B cell (primary cell): ENCODE measurements around the gene SYNE1. TPM values are rescaled to one million over a fixed set of nuclear protein-coding genes. Genes with fewer than 3 reads are reported as not detected.
"Not testable (repeated sequence)": the region's sequence is repeated elsewhere in the genome, so short reads cannot be mapped to it uniquely, and the experiment has no call there.

Source experiments
- ATAC-seq: fragments of 200-7000 bp; cut with Tn5 transposase; one replicate; pipeline ENCODE4 v1.10.0; 2021; ENCODE audit warnings: low read depth, mild to moderate bottlenecking, moderate number of reproducible peaks, moderate library complexity
- CTCF ChIA-PET: fragments of 350-600 bp; sonication (Branson Sonifier 250); formaldehyde crosslinking; loops from one replicate; lab custom pipeline; 2021; ENCODE audit warnings: antibody characterized with exemption, inconsistent platforms; lab: Charles Lee
- POLR2A ChIA-PET: fragments of 350-600 bp; sonication (Branson Sonifier 250); formaldehyde crosslinking; loops from one replicate; lab custom pipeline; 2021; ENCODE audit warnings: antibody characterized with exemption; lab: Charles Lee
- DNase-seq: peaks from one replicate; pipeline ENCODE4 v3.0.0; 2013
- H2AFZ ChIP-seq: 2 replicates; pipeline ENCODE4 v1.6.1; 2012; ENCODE audit warnings: mild to moderate bottlenecking, low read depth, low read length; ENCODE audit not compliant: insufficient read depth, poor library complexity, severe bottlenecking
- H3K27ac ChIP-seq, 2 donors: 1 replicate in 1 of 2; 2 replicates in 1 of 2; pipeline ENCODE4 v1.5.1; 2012 to 2013; ENCODE audit warnings: low read length in 2 of 2, mild to moderate bottlenecking in 2 of 2, moderate library complexity in 1 of 2
- H3K27me3 ChIP-seq, 4 experiments: fragments of 200-600 bp in 1 of 4; sonication (generic) in 1 of 4; replicated peaks in 1 of 4; 1 replicate in 2 of 4; 2 replicates in 2 of 4; pipeline versions ENCODE4 v1.6.1 to v1.7.0; 2013 to 2016; ENCODE audit warnings: low read length in 3 of 4, mild to moderate bottlenecking in 2 of 4, mixed read lengths in 1 of 4, moderate library complexity in 1 of 4; ENCODE audit not compliant: insufficient read depth in 4 of 4, control insufficient read depth in 3 of 4; ENCODE audit errors: control extremely low read depth in 1 of 4
- H3K36me3 ChIP-seq, 2 experiments: replicated peaks in 1 of 2; 1 replicate in 1 of 2; 2 replicates in 1 of 2; pipeline versions ENCODE4 v1.6.1 to v1.7.1; 2013; ENCODE audit warnings: low read length in 1 of 2; ENCODE audit not compliant: insufficient read depth in 2 of 2, control insufficient read depth in 1 of 2; ENCODE audit errors: control extremely low read depth in 1 of 2, extremely low read depth in 1 of 2
- H3K4me1 ChIP-seq, 2 donors: fragments of 200-600 bp in 1 of 2; sonication (generic) in 1 of 2; 1 replicate in 1 of 2; 2 replicates in 1 of 2; pipeline versions ENCODE4 v1.5.1 to v1.6.1; 2013 to 2017; ENCODE audit warnings: low read length in 2 of 2; ENCODE audit not compliant: control insufficient read depth in 2 of 2, insufficient read depth in 2 of 2
- H3K4me2 ChIP-seq: replicated peaks from 2 replicates; pipeline ENCODE3; 2012; ENCODE audit warnings: mild to moderate bottlenecking, low read depth, low read length; ENCODE audit not compliant: poor library complexity, severe bottlenecking
- H3K4me3 ChIP-seq, 5 experiments: fragments of 200-600 bp in 1 of 5; sonication (generic) in 1 of 5; 1 replicate in 3 of 5; 2 replicates in 2 of 5; pipeline versions ENCODE4 v1.5.1 to v1.7.0; 2011 to 2016; ENCODE audit warnings: low read length in 4 of 5, mild to moderate bottlenecking in 4 of 5, low read depth in 2 of 5, control low read depth in 1 of 5, moderate library complexity in 1 of 5; ENCODE audit not compliant: insufficient read depth in 1 of 5; ENCODE audit errors: control extremely low read depth in 1 of 5, extremely low read depth in 1 of 5
- H3K79me2 ChIP-seq: fragments of 200-600 bp; sonication (generic); one replicate; pipeline ENCODE4 v1.6.0; 2016; ENCODE audit warnings: low read length; ENCODE audit not compliant: control insufficient read depth, insufficient read depth
- H3K9ac ChIP-seq: fragments of 200-600 bp; sonication (generic); 2 replicates; pipeline ENCODE4 v1.6.1; 2017; ENCODE audit warnings: mild to moderate bottlenecking, low read length, moderate library complexity
- H3K9me3 ChIP-seq, 3 donors: one replicate each; pipeline versions ENCODE4 v1.6.1 to v1.7.1; 2013; ENCODE audit warnings: low read length in 2 of 3; ENCODE audit not compliant: control insufficient read depth in 2 of 3, insufficient read depth in 1 of 3; ENCODE audit errors: control extremely low read depth in 1 of 3
- H4K20me1 ChIP-seq: 2 replicates; pipeline ENCODE4 v1.6.0; 2012; ENCODE audit warnings: mild to moderate bottlenecking, low read length; ENCODE audit not compliant: insufficient read depth, control insufficient read depth, poor library complexity, severe bottlenecking
- H3K27ac Mint-ChIP-seq: one replicate; pipeline ENCODE4 v1.8.0; 2021; ENCODE audit warnings: mixed read lengths
- H3K27me3 Mint-ChIP-seq: one replicate; pipeline ENCODE4 v1.8.0; 2021; ENCODE audit warnings: mixed read lengths
- H3K4me1 Mint-ChIP-seq: one replicate; pipeline ENCODE4 v1.8.0; 2021; ENCODE audit warnings: mixed read lengths
- H3K4me3 Mint-ChIP-seq: one replicate; pipeline ENCODE4 v1.8.0; 2021; ENCODE audit warnings: mixed read lengths
- H3K9me3 Mint-ChIP-seq: one replicate; pipeline ENCODE4 v1.8.0; 2022; ENCODE audit warnings: mixed read lengths; ENCODE audit not compliant: insufficient read depth
- EZH2 ChIP-seq: IDR thresholded peaks from 2 replicates; pipeline ENCODE4 v1.6.1; 2012; ENCODE audit warnings: borderline replicate concordance, low read depth, mild to moderate bottlenecking, moderate library complexity, low read length; ENCODE audit not compliant: insufficient read depth, poor library complexity, severe bottlenecking
- WGBS: methylation state at CpG from one replicate; pipeline ENCODE4 v1.1.5; 2013; ENCODE audit warnings: missing lambda C conversion rate; ENCODE audit not compliant: insufficient coverage; 5-methylcytosine and 5-hydroxymethylcytosine counted together
- intact Hi-C: fragments of 100-400 bp; cut with micrococcal nuclease; formaldehyde crosslinking; loops from one replicate; pipeline ENCODE4 v1.10.0; 2022
- polyA plus RNA-seq: library from polyadenylated mRNA; depleted of rRNA; stranded (reverse); fragments of >200 nt; gene quantifications from 2 replicates; pipeline ENCODE4 v1.2.3, GENCODE V29; 2012
- total RNA-seq, 2 donors: library from RNA; stranded (reverse); fragments of 120-200 nt in 1 of 2; gene quantifications; 1 replicate in 1 of 2; 2 replicates in 1 of 2; pipeline versions ENCODE4 v1.2.3 to v1.2.4, GENCODE V29; 2013 to 2022
- TF ChIP-seq, protein P1 (sequence below): fragments of 200-600 bp; IDR thresholded peaks from one replicate; pipeline ENCODE4 v1.8.0; 2022; ENCODE audit warnings: antibody characterized with exemption, mild to moderate bottlenecking

The SYNE1 gene
- total and polyA plus RNA-seq, 2 donors (not counting 1 experiment from before 2014, with no cell fraction given), result 49.2 to 108 TPM

- POLR2A ChIA-PET, result no interaction called here
- no peaks in the 10 kb centered on the region for H3K27me3 Mint-ChIP-seq
These were observed 137.2 kb downstream of the SYNE1 start for GRCh38 chr6:152499931-152500330.

DNA sequence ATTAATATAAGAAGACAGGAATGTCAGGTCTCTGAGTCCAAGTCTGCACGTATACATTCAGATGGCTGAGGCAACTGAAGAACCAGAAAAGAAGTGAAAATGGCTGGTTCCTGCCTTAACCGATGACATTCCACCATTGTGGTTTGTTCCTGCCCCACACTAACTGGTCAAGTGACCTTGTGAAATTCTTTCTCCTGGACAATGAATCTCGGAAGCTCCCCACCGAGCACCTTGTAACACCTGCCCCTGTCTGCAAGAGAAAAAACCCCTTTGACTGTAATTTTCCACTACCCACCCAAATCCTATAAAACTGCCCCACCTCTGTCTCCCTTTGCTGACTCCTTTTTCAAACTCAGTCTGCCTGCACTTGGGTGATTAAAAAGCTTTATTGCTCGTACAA is 140.4 kb downstream of the SYNE1 start:
- ATAC-seq, result no peak
- ChIA-PET CTCF (no interaction called here), POLR2A (no interaction called here)
- Histone ChIP-seq H3K9ac (no peak overlapping the region), H3K27ac (no peak overlapping the region), H3K9me3 (no peaks in the 10 kb centered on the region), H3K27me3 (no peaks in the 10 kb centered on the region), H3K4me1 (no peaks in the 10 kb centered on the region), H3K4me3 (no peak overlapping the region), H2AFZ (no peak overlapping the region), H3K4me2 (no peak overlapping the region), H3K36me3 (no peaks in the 10 kb centered on the region), H4K20me1 (no peaks in the 10 kb centered on the region), H3K79me2 (no peaks in the 10 kb centered on the region)
- Mint-ChIP-seq H3K4me1 (no peaks in the 10 kb centered on the region), H3K27me3 (no peaks in the 10 kb centered on the region), H3K4me3 (no peak overlapping the region), H3K27ac (no peak overlapping the region), H3K9me3 (no peaks in the 10 kb centered on the region)
- intact Hi-C loops, result no loop called here
- DNase-seq, result no peak
- 97% methylated on average over 4 of the region's 5 CpGs for WGBS
- no peak for TF ChIP-seq EZH2
- TF ChIP-seq, protein P1, sequence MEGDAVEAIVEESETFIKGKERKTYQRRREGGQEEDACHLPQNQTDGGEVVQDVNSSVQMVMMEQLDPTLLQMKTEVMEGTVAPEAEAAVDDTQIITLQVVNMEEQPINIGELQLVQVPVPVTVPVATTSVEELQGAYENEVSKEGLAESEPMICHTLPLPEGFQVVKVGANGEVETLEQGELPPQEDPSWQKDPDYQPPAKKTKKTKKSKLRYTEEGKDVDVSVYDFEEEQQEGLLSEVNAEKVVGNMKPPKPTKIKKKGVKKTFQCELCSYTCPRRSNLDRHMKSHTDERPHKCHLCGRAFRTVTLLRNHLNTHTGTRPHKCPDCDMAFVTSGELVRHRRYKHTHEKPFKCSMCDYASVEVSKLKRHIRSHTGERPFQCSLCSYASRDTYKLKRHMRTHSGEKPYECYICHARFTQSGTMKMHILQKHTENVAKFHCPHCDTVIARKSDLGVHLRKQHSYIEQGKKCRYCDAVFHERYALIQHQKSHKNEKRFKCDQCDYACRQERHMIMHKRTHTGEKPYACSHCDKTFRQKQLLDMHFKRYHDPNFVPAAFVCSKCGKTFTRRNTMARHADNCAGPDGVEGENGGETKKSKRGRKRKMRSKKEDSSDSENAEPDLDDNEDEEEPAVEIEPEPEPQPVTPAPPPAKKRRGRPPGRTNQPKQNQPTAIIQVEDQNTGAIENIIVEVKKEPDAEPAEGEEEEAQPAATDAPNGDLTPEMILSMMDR, result no peak

More at GRCh38 chr6:152499931-152500330, 137.2 kb downstream of the SYNE1 start:
- H3K4me3 Mint-ChIP-seq, result no peak overlapping the region
- no CpG with 5 or more reads among the region's 2 CpGs for WGBS
- Histone ChIP-seq H3K4me1 (no peaks in the 10 kb centered on the region), H4K20me1 (no peaks in the 10 kb centered on the region), H3K4me2 (no peak overlapping the region), H3K27me3 (no peaks in the 10 kb centered on the region), H3K27ac (no peak overlapping the region), H3K36me3 (no peaks in the 10 kb centered on the region), H3K79me2 (no peaks in the 10 kb centered on the region), H3K9ac (no peak overlapping the region), H3K9me3 (no peaks in the 10 kb centered on the region), H2AFZ (no peak overlapping the region), H3K4me3 (no peak overlapping the region)
- intact Hi-C loops, result no loop called here
- CTCF ChIA-PET, result no interaction called here
- ATAC-seq, result no peak
- H3K4me1 Mint-ChIP-seq, result no peaks in the 10 kb centered on the region
- H3K9me3 Mint-ChIP-seq, result no peaks in the 10 kb centered on the region
- DNase-seq, result no peak
- no peak overlapping the region for H3K27ac Mint-ChIP-seq
- no peak for TF ChIP-seq EZH2
- TF ChIP-seq, protein P1, result no peak

DNA sequence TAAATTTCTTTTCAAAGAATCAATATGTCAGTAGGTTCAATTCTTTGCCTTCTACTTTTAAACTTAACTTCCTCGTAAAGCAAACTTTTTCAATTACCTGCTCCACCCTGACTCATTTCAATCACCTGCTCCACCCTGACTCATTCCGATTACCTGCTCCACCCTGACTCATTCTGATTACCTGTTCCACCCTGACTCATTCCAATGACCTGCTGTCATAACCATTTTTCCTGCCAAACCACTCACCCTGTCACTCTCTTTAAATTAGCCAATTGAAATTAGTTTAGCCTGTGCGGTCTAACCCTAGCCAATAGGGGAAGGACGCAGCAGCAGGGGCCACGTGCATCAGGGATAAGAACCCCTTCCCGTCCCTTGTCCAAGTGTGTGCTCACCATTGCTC is 141.7 kb downstream of the SYNE1 start:
- ATAC-seq, intact Hi-C loops, H2AFZ ChIP-seq, H3K9me3 Mint-ChIP-seq, POLR2A ChIA-PET, H3K36me3 ChIP-seq, H4K20me1 ChIP-seq, DNase-seq, H3K4me3 ChIP-seq, H3K9me3 ChIP-seq, H3K27ac Mint-ChIP-seq, H3K27me3 Mint-ChIP-seq, H3K27me3 ChIP-seq, H3K4me1 Mint-ChIP-seq, CTCF ChIA-PET, H3K79me2 ChIP-seq, H3K4me1 ChIP-seq, H3K4me2 ChIP-seq, H3K27ac ChIP-seq, H3K4me3 Mint-ChIP-seq, H3K9ac ChIP-seq: not testable (repeated sequence)
- WGBS, result 94% methylated on average over 5 of the region's 6 CpGs
